ENCODE measurements around the gene UROC1. TPM values are rescaled to one million over a fixed set of nuclear protein-coding genes. Genes with fewer than 3 reads are reported as not detected.

UROC1 gene
- total and polyA plus RNA-seq, 2 of the 13 experiments (the other 11 are each of a cell fraction or from before 2014, with no cell fraction given) = 0.71 to 1.3 TPM

DNA sequence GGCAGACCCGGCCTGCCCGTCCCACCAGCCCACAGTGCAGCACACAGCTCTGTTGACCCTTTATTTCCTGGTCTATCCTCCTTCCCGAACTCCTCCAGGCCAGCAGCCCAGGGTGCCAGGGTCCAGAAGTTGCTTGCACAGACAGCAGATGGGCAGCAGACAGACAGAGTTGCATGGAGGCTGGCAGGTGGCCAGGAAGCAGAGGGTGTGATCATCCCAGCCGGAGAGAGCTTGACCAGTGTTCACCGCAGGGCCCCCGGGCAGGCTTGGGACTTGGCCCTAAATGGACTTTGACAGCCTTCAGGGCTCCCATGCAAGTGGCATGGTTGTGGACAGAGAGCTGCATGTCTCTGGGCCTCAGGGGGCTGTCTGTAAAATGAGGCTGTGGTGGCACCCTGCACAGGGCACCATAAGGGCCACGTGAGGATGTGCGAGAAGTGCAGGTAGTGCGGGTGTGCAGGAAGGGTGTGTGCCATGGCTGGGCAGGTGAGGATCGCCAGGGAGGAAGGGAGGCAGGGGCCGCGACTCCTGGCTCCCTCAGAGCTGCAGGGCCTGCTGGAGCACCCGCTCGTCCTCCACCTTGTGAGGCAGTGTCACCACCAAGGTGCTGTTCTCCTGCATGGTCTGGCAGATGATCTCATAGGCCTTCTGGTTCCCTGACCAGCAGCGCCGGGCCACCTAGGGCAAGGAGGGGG is 35.6 kb downstream of the UROC1 start (continued):
- TF ChIP-seq, protein P1, sequence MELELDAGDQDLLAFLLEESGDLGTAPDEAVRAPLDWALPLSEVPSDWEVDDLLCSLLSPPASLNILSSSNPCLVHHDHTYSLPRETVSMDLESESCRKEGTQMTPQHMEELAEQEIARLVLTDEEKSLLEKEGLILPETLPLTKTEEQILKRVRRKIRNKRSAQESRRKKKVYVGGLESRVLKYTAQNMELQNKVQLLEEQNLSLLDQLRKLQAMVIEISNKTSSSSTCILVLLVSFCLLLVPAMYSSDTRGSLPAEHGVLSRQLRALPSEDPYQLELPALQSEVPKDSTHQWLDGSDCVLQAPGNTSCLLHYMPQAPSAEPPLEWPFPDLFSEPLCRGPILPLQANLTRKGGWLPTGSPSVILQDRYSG (CRISPR knock-in tag; IDR thresholded peaks at IDR 0.05) = no peak
- TF ChIP-seq NCOA1 (CRISPR knock-in tag; IDR thresholded peaks at IDR 0.05) = no peak
- TF ChIP-seq, protein P2, sequence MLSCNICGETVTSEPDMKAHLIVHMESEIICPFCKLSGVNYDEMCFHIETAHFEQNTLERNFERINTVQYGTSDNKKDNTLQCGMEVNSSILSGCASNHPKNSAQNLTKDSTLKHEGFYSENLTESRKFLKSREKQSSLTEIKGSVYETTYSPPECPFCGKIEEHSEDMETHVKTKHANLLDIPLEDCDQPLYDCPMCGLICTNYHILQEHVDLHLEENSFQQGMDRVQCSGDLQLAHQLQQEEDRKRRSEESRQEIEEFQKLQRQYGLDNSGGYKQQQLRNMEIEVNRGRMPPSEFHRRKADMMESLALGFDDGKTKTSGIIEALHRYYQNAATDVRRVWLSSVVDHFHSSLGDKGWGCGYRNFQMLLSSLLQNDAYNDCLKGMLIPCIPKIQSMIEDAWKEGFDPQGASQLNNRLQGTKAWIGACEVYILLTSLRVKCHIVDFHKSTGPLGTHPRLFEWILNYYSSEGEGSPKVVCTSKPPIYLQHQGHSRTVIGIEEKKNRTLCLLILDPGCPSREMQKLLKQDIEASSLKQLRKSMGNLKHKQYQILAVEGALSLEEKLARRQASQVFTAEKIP (CRISPR knock-in tag; IDR thresholded peaks at IDR 0.05; ENCODE audit: borderline replicate concordance) = no peak
- peak; percentile 85; the same call in 1 of the 2 replicates for TF ChIP-seq MTA1 (CRISPR knock-in tag; IDR thresholded peaks at IDR 0.05; ENCODE audit: borderline replicate concordance)
- no peak for TF ChIP-seq ZBTB20 (CRISPR knock-in tag; IDR thresholded peaks at IDR 0.05; ENCODE audit: borderline replicate concordance, low read depth)
- no peak for TF ChIP-seq NR1H2 (CRISPR knock-in tag; IDR thresholded peaks at IDR 0.05; ENCODE audit: borderline replicate concordance, low read depth)
- TF ChIP-seq JARID2 (CRISPR knock-in tag; IDR thresholded peaks at IDR 0.05; ENCODE audit: insufficient replicate concordance) = no peak
- TF ChIP-seq SMARCE1 (IDR thresholded peaks at IDR 0.05; ENCODE audit: borderline replicate concordance) = no peak
- no peak for TF ChIP-seq MTF1 (CRISPR knock-in tag; IDR thresholded peaks at IDR 0.05)
- 0 out of 2 replicates have a peak, but pooled peaks have one; percentile 49 for TF ChIP-seq ZC3H13 (CRISPR knock-in tag; IDR thresholded peaks at IDR 0.05)
- TF ChIP-seq, protein P3, sequence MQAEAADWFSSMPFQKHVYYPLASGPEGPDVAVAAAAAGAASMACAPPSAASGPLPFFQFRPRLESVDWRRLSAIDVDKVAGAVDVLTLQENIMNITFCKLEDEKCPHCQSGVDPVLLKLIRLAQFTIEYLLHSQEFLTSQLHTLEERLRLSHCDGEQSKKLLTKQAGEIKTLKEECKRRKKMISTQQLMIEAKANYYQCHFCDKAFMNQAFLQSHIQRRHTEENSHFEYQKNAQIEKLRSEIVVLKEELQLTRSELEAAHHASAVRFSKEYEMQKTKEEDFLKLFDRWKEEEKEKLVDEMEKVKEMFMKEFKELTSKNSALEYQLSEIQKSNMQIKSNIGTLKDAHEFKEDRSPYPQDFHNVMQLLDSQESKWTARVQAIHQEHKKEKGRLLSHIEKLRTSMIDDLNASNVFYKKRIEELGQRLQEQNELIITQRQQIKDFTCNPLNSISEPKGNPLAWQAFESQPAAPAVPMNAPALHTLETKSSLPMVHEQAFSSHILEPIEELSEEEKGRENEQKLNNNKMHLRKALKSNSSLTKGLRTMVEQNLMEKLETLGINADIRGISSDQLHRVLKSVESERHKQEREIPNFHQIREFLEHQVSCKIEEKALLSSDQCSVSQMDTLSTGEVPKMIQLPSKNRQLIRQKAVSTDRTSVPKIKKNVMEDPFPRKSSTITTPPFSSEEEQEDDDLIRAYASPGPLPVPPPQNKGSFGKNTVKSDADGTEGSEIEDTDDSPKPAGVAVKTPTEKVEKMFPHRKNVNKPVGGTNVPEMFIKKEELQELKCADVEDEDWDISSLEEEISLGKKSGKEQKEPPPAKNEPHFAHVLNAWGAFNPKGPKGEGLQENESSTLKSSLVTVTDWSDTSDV (CRISPR knock-in tag; IDR thresholded peaks at IDR 0.05) = no peak
- TF ChIP-seq RFXAP (CRISPR knock-in tag; IDR thresholded peaks at IDR 0.05; ENCODE audit: borderline replicate concordance) = no peak
- TF ChIP-seq ZNF530 (CRISPR knock-in tag; IDR thresholded peaks at IDR 0.05; ENCODE audit: low read depth) = no peak
- no peak for TF ChIP-seq ZBTB1 (CRISPR knock-in tag; IDR thresholded peaks at IDR 0.05; ENCODE audit: borderline replicate concordance)
- no peak for TF ChIP-seq SOX13 (IDR thresholded peaks at IDR 0.05)
- TF ChIP-seq SOX13 (CRISPR knock-in tag; conservative IDR thresholded peaks at IDR 0.05 in 1 of 2, IDR thresholded peaks at IDR 0.05 in 1 of 2) = peak in 1 of 2 experiments; percentile 12; a peak in 1 of 4 replicates
- TF ChIP-seq, protein P4, sequence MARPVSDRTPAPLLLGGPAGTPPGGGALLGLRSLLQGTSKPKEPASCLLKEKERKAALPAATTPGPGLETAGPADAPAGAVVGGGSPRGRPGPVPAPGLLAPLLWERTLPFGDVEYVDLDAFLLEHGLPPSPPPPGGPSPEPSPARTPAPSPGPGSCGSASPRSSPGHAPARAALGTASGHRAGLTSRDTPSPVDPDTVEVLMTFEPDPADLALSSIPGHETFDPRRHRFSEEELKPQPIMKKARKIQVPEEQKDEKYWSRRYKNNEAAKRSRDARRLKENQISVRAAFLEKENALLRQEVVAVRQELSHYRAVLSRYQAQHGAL (CRISPR knock-in tag; IDR thresholded peaks at IDR 0.05; ENCODE audit: not compliant biosample characterization) = no peak
- TF ChIP-seq, protein P5, sequence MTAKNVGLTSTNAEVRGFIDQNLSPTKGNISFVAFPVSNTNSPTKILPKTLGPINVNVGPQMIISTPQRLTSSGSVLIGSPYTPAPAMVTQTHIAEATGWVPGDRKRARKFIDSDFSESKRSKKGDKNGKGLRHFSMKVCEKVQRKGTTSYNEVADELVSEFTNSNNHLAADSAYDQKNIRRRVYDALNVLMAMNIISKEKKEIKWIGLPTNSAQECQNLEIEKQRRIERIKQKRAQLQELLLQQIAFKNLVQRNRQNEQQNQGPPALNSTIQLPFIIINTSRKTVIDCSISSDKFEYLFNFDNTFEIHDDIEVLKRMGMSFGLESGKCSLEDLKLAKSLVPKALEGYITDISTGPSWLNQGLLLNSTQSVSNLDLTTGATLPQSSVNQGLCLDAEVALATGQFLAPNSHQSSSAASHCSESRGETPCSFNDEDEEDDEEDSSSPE (CRISPR knock-in tag; IDR thresholded peaks at IDR 0.05) = no peak
- no peak for TF ChIP-seq EED (CRISPR knock-in tag; IDR thresholded peaks at IDR 0.05)
- no peak for TF ChIP-seq TCF7L2 (IDR thresholded peaks at IDR 0.05; ENCODE audit: low read depth, low read length)
- no peak for TF ChIP-seq CCAR2 (optimal IDR thresholded peaks at IDR 0.05; ENCODE audit: low read depth, low read length)
- TF ChIP-seq ZNF337 (CRISPR knock-in tag; IDR thresholded peaks at IDR 0.05; ENCODE audit: borderline replicate concordance, low read depth) = no peak
- TF ChIP-seq MATR3 (CRISPR knock-in tag; IDR thresholded peaks at IDR 0.05) = no peak
